HEK293T (cell line): ENCODE measurements around the gene FGG.

Experiments
- ARNT ChIP-seq: fragments of 450-650 bp; IDR thresholded peaks from 2 replicates; pipeline ENCODE4 v1.6.1; 2017; ENCODE audit warnings: mild to moderate bottlenecking
- BHLHE40 ChIP-seq: fragments of 450-650 bp; IDR thresholded peaks from 2 replicates; pipeline ENCODE4 v1.6.1; 2016; ENCODE audit warnings: mild to moderate bottlenecking, moderate library complexity, borderline replicate concordance
- CTBP1 ChIP-seq: fragments of 450-650 bp; IDR thresholded peaks from 2 replicates; pipeline ENCODE4 v1.6.1; 2016; ENCODE audit warnings: borderline replicate concordance
- ELF4 ChIP-seq: fragments of 450-650 bp; IDR thresholded peaks from 2 replicates; pipeline ENCODE4 v1.6.1; 2017; ENCODE audit warnings: antibody characterized with exemption
- FOXA1 ChIP-seq: fragments of 450-650 bp; IDR thresholded peaks from 2 replicates; pipeline ENCODE4 v1.6.1; 2016; ENCODE audit warnings: mild to moderate bottlenecking
- FOXK2 ChIP-seq: fragments of 450-650 bp; IDR thresholded peaks from 2 replicates; pipeline ENCODE4 v1.6.1; 2016; ENCODE audit warnings: mild to moderate bottlenecking
- FOXM1 ChIP-seq: fragments of 450-650 bp; IDR thresholded peaks from 2 replicates; pipeline ENCODE4 v1.6.1; 2017; ENCODE audit warnings: mild to moderate bottlenecking, borderline replicate concordance
- LEF1 ChIP-seq: fragments of 450-650 bp; IDR thresholded peaks from 2 replicates; pipeline ENCODE4 v1.6.1; 2017; ENCODE audit warnings: mild to moderate bottlenecking, borderline replicate concordance
- NFRKB ChIP-seq: fragments of 450-650 bp; IDR thresholded peaks from 2 replicates; pipeline ENCODE4 v1.6.1; 2016; ENCODE audit warnings: mild to moderate bottlenecking, moderate library complexity
- PKNOX1 ChIP-seq: fragments of 450-650 bp; IDR thresholded peaks from 2 replicates; pipeline ENCODE4 v1.6.1; 2016
- SP1 ChIP-seq: fragments of 450-650 bp; IDR thresholded peaks from 2 replicates; pipeline ENCODE4 v1.6.1; 2017
- SUZ12 ChIP-seq: fragments of 450-650 bp; IDR thresholded peaks from 2 replicates; pipeline ENCODE4 v1.6.1; 2016; ENCODE audit warnings: mild to moderate bottlenecking
- TARDBP ChIP-seq: fragments of 450-650 bp; IDR thresholded peaks from 2 replicates; pipeline ENCODE4 v1.6.1; 2016
- ZNF384 ChIP-seq: fragments of 450-650 bp; IDR thresholded peaks from 2 replicates; pipeline ENCODE4 v1.6.1; 2016

- TF ChIP-seq ARNT (no peak), TARDBP (no peak), BHLHE40 (no peak), SUZ12 (no peak), NFRKB (no peak), PKNOX1 (no peak), CTBP1 (no peak), ELF4 (no peak), FOXA1 (no peak), FOXM1 (no peak), SP1 (no peak), LEF1 (no peak), ZNF384 (no peak), FOXK2 (no peak)
Measured at GRCh38 chr4:154612472-154613414, at the start of gene FGG.
